Measurements from ENCODE around the gene HOXA3. TPM values are rescaled to one million over a fixed set of nuclear protein-coding genes. Genes with fewer than 3 reads are reported as not detected.
A peak's percentile ranks its signal among the peaks of the same experiment; 100 is the strongest.

HOXA3 gene
- total RNA-seq, 1 experiment from 2014 or later = 30.2 TPM

DNA sequence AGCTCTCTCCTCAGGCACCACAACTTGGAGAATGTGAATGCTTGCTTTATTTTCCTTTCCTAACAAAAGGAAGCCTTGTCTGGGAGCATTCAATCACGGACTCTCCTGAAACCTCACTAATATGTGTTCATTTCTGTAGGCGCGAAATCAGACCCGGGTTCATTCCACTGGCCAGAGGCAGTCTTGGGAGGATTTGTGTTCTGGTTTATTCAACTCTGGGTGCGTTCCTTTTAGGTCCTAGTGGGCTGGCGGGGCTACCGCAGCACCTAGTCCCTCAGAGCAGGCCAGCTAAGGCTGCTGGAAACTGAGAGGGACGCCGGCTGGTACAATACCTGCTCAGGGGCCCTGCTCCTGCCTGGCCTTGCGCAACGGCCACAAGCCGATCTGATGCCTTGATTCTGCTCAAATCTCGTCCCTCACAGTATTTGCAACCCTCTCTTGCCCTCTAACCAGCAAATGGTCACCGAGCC, 29.3 kb downstream of the HOXA3 start:
- BruUV-seq (replicated peaks) = no TSS peak
- in situ Hi-C loops (cut with HindIII; ENCODE audit: low pct_unique_long_range_greater_than_20kb, low sequenced_read_pairs) = no loop called here
- H3K27me3 ChIP-seq (ENCODE audit: control insufficient read depth, insufficient read depth, low read length) = no peaks in the 10 kb centered on the region
- peak overlapping the region; percentile 51 to 67 for H3K4me3 ChIP-seq (ENCODE audit: low read depth in 2 of 2, low read length in 2 of 2)
- ATAC-seq (peak; percentile 36), DNase-seq (ENCODE audit: low read depth, low spot score) (no peak)
- peaks cover 85% of the 10 kb centered on the region for H3K4me1 ChIP-seq (ENCODE audit: control insufficient read depth, insufficient read depth, low read length)
- CTCF ChIA-PET = no interaction called here
- H3K27ac ChIP-seq (ENCODE audit: low read length) = peak overlapping the region; percentile 99
- intact Hi-C loops (cut with micrococcal nuclease; ENCODE audit: unreplicated experiment) = no loop called here
- POLR2A ChIA-PET = interaction anchor here (0.6 kb wide), 1 partner anchor 264 kb away, joined by 3 read pairs; no protein-coding TSS in a partner anchor
- H3K36me3 ChIP-seq (ENCODE audit: control insufficient read depth, insufficient read depth, low read length) = no peaks in the 10 kb centered on the region
- H3K9me3 ChIP-seq (ENCODE audit: control insufficient read depth, insufficient read depth, low read depth, low read length) = no peaks in the 10 kb centered on the region
- TF ChIP-seq, protein P1, sequence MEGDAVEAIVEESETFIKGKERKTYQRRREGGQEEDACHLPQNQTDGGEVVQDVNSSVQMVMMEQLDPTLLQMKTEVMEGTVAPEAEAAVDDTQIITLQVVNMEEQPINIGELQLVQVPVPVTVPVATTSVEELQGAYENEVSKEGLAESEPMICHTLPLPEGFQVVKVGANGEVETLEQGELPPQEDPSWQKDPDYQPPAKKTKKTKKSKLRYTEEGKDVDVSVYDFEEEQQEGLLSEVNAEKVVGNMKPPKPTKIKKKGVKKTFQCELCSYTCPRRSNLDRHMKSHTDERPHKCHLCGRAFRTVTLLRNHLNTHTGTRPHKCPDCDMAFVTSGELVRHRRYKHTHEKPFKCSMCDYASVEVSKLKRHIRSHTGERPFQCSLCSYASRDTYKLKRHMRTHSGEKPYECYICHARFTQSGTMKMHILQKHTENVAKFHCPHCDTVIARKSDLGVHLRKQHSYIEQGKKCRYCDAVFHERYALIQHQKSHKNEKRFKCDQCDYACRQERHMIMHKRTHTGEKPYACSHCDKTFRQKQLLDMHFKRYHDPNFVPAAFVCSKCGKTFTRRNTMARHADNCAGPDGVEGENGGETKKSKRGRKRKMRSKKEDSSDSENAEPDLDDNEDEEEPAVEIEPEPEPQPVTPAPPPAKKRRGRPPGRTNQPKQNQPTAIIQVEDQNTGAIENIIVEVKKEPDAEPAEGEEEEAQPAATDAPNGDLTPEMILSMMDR (IDR thresholded peaks at IDR 0.05) = no peak
- TF ChIP-seq SIN3A (IDR thresholded peaks at IDR 0.05; ENCODE audit: borderline replicate concordance, insufficient read depth, low read depth, low read length) (no peak), TCF7L2 (IDR thresholded peaks at IDR 0.05; ENCODE audit: low read depth, low read length) (no peak), POLR2AphosphoS5 (IDR thresholded peaks at IDR 0.05; ENCODE audit: low read depth, low read length) (no peak)
- TF ChIP-seq, protein P2, sequence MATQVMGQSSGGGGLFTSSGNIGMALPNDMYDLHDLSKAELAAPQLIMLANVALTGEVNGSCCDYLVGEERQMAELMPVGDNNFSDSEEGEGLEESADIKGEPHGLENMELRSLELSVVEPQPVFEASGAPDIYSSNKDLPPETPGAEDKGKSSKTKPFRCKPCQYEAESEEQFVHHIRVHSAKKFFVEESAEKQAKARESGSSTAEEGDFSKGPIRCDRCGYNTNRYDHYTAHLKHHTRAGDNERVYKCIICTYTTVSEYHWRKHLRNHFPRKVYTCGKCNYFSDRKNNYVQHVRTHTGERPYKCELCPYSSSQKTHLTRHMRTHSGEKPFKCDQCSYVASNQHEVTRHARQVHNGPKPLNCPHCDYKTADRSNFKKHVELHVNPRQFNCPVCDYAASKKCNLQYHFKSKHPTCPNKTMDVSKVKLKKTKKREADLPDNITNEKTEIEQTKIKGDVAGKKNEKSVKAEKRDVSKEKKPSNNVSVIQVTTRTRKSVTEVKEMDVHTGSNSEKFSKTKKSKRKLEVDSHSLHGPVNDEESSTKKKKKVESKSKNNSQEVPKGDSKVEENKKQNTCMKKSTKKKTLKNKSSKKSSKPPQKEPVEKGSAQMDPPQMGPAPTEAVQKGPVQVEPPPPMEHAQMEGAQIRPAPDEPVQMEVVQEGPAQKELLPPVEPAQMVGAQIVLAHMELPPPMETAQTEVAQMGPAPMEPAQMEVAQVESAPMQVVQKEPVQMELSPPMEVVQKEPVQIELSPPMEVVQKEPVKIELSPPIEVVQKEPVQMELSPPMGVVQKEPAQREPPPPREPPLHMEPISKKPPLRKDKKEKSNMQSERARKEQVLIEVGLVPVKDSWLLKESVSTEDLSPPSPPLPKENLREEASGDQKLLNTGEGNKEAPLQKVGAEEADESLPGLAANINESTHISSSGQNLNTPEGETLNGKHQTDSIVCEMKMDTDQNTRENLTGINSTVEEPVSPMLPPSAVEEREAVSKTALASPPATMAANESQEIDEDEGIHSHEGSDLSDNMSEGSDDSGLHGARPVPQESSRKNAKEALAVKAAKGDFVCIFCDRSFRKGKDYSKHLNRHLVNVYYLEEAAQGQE (IDR thresholded peaks at IDR 0.05; ENCODE audit: insufficient read depth in 1 of 2, low read depth in 2 of 2, low read length in 1 of 2) = no peak

DNA sequence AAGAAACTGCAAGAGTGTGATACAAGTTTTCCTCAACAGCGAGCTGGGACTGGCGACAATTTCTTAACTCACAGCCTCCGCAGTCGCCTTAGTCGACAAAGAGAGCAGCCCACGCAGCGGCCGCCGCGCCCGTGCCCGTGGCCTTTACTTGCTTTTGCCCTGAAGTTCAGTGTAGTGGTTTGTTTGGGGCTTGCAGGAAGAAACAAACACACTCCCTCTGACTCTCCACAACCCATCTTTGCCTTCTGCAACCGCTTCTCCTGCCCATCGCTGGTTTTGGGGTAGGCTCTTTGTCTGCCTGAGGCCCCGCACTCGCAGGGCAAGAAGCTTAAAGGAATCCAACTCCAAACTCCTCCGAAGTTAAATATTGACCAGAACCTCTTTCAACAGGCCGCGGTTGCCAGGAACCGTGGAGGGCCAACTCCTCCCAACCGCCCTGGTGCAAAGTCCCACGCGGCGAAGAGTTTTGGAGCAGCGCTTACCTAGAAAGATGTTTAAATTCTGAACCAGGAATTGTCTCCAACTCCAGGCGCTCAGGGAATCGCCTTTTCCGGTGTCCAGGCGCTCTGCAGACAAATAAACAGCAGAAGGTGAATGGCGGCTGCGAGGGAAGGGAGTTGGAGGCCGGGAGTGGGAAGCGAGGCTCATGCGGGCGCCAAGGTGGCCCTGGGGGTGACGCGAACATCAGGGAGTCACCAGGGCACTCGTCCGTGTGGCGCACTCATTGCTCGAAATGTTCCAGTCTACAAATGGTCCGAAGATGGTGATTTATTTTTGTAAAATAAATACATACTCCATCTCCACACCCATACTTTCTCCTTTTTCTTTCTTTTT, 30.1 kb downstream of the HOXA3 start:
- Histone ChIP-seq H3K27me3 (ENCODE audit: control insufficient read depth, insufficient read depth, low read length) (no peaks in the 10 kb centered on the region), H3K4me3 (ENCODE audit: low read depth in 2 of 2, low read length in 2 of 2) (peak overlapping the region; percentile 51 to 67), H3K9me3 (ENCODE audit: control insufficient read depth, insufficient read depth, low read depth, low read length) (no peaks in the 10 kb centered on the region), H3K4me1 (ENCODE audit: control insufficient read depth, insufficient read depth, low read length) (peaks cover 85% of the 10 kb centered on the region), H3K27ac (ENCODE audit: low read length) (peak overlapping the region; percentile 99), H3K36me3 (ENCODE audit: control insufficient read depth, insufficient read depth, low read length) (no peaks in the 10 kb centered on the region)
- ChIA-PET CTCF (no interaction called here), POLR2A (interaction anchor here (0.6 kb wide), 3 partner anchors 263 to 443 kb away, joined by 3 to 14 read pairs (median 3); no protein-coding TSS in a partner anchor)
- ATAC-seq = peak; percentile 46
- in situ Hi-C loops (cut with HindIII; ENCODE audit: low pct_unique_long_range_greater_than_20kb, low sequenced_read_pairs) (no loop called here), intact Hi-C loops (cut with micrococcal nuclease; ENCODE audit: unreplicated experiment) (loop anchor here (1.0 kb wide), 1 partner anchor 8 kb away; no protein-coding TSS in a partner anchor)
- TF ChIP-seq POLR2AphosphoS5 (IDR thresholded peaks at IDR 0.05; ENCODE audit: low read depth, low read length) (no peak; the same call in 1 of the 2 replicates), TCF7L2 (IDR thresholded peaks at IDR 0.05; ENCODE audit: low read depth, low read length) (0 out of 2 replicates have a peak, but pooled peaks have one; percentile 7)
- no peak for DNase-seq (ENCODE audit: low read depth, low spot score)
- BruUV-seq (replicated peaks) = no TSS peak
